Panc1 (cell line): ENCODE data around the gene SF3A1.

ENCODE experiments used
- POLR2AphosphoS5 ChIP-seq: IDR thresholded peaks from 2 replicates; pipeline ENCODE4 v1.6.1; 2012; ENCODE audit warnings: mild to moderate bottlenecking, low read depth, low read length, moderate library complexity
- SIN3A ChIP-seq: IDR thresholded peaks from 2 replicates; pipeline ENCODE4 v1.6.1; 2012; ENCODE audit warnings: low read depth, mild to moderate bottlenecking, low read length, moderate library complexity, borderline replicate concordance; ENCODE audit not compliant: insufficient read depth
- TF ChIP-seq, protein P1 (sequence below): fragments of 450-650 bp; IDR thresholded peaks from 2 replicates; pipeline ENCODE4 v1.5.1; 2017; ENCODE audit warnings: mild to moderate bottlenecking

GRCh38 chr22:30365891-30366290, 9.2 kb upstream of the SF3A1 start:
- TF ChIP-seq POLR2AphosphoS5, result no peak
- TF ChIP-seq, protein P1, sequence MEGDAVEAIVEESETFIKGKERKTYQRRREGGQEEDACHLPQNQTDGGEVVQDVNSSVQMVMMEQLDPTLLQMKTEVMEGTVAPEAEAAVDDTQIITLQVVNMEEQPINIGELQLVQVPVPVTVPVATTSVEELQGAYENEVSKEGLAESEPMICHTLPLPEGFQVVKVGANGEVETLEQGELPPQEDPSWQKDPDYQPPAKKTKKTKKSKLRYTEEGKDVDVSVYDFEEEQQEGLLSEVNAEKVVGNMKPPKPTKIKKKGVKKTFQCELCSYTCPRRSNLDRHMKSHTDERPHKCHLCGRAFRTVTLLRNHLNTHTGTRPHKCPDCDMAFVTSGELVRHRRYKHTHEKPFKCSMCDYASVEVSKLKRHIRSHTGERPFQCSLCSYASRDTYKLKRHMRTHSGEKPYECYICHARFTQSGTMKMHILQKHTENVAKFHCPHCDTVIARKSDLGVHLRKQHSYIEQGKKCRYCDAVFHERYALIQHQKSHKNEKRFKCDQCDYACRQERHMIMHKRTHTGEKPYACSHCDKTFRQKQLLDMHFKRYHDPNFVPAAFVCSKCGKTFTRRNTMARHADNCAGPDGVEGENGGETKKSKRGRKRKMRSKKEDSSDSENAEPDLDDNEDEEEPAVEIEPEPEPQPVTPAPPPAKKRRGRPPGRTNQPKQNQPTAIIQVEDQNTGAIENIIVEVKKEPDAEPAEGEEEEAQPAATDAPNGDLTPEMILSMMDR, result no peak
- no peak for TF ChIP-seq SIN3A
